Measurements from ENCODE around the gene TRABD. TPM values are rescaled to one million over a fixed set of nuclear protein-coding genes. Genes with fewer than 3 reads are reported as not detected.
"Not testable (repeated sequence)": the region's sequence is repeated elsewhere in the genome, so short reads cannot be mapped to it uniquely, and the experiment has no call there.

The TRABD gene
- 24.7 and 37.4 TPM in 2 replicates for total RNA-seq

GRCh38 chr22:50185375-50186087 lies at the start of gene TRABD:
TRABD (plus strand) TSS chr22:50185913; CDS start chr22:50193061, 7,148 bp downstream.
- DNase-seq (ENCODE audit: low read depth), result peak; percentile 50

- peak; percentile 49 for DNase-seq (ENCODE audit: low read depth)
Observed at GRCh38 chr22:50136581-50137015, 49.1 kb upstream of the TRABD start.

- DNase-seq (ENCODE audit: low read depth), result not testable (repeated sequence)
Observed at GRCh38 chr22:50137277-50137676, 48.4 kb upstream of the TRABD start.

- peak; percentile 68 for DNase-seq (ENCODE audit: low read depth)
Observed at GRCh38 chr22:50138041-50138440, 47.7 kb upstream of the TRABD start.

GRCh38 chr22:50138988-50139387 lies 46.7 kb upstream of the TRABD start:
- DNase-seq (ENCODE audit: low read depth), result no peak

- peak; percentile 56 for DNase-seq (ENCODE audit: low read depth)
Observed at GRCh38 chr22:50139843-50140415, 45.8 kb upstream of the TRABD start.

- peak; percentile 9 for DNase-seq (ENCODE audit: low read depth)
Observed at GRCh38 chr22:50140615-50141014, 45.1 kb upstream of the TRABD start.

- DNase-seq (ENCODE audit: low read depth), result no peak
Observed at GRCh38 chr22:50141462-50141861, 44.3 kb upstream of the TRABD start.

- DNase-seq (ENCODE audit: low read depth), result no peak
Observed at GRCh38 chr22:50141891-50142363, 43.8 kb upstream of the TRABD start.

- DNase-seq (ENCODE audit: low read depth), result no peak
Observed at GRCh38 chr22:50143096-50143495, 42.6 kb upstream of the TRABD start.

GRCh38 chr22:50144005-50144614 lies 41.6 kb upstream of the TRABD start:
- DNase-seq (ENCODE audit: low read depth), result no peak

- DNase-seq (ENCODE audit: low read depth), result no peak
Observed at GRCh38 chr22:50145721-50146438, 39.8 kb upstream of the TRABD start.

GRCh38 chr22:50146439-50147238 lies 39.1 kb upstream of the TRABD start:
- DNase-seq (ENCODE audit: low read depth), result peak; percentile 66

GRCh38 chr22:50147258-50148165 lies 38.2 kb upstream of the TRABD start:
- not testable (repeated sequence) for DNase-seq (ENCODE audit: low read depth)

- DNase-seq (ENCODE audit: low read depth), result no peak
Observed at GRCh38 chr22:50148166-50148500, 37.6 kb upstream of the TRABD start.

- DNase-seq (ENCODE audit: low read depth), result peak; percentile 54
Observed at GRCh38 chr22:50148991-50149721, 36.6 kb upstream of the TRABD start.

- no peak for DNase-seq (ENCODE audit: low read depth)
Observed at GRCh38 chr22:50150161-50151129, 35.3 kb upstream of the TRABD start.

Data from renal cortical epithelial cell (primary cell).